ENCODE results near the gene NOCT. TPM values are rescaled to one million over a fixed set of nuclear protein-coding genes. Genes with fewer than 3 reads are reported as not detected.

Gene NOCT
- total RNA-seq, 1 experiment from 2014 or later = 20.4 TPM

DNA sequence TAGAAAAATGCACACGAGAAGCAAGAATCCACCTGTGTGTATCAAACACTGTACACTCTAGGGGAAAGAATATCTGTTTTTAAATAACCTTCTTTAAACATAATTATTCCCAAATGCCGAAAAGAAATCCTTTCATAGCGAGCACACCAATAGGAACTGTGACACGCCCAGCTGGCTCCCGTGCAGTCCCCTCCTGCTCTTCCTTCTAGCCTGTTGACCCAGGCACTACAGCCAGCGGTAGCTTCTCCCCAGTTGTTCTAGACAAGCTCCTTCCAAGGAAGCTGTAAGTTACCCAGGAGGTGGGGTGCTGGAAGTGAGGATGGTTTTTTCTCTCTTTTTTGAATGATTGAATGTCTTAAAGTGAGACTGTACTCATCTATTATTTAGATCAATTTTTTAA lies 19.5 kb upstream of the NOCT start:
- H3K9me2 ChIP-seq (ENCODE audit: insufficient read depth) = no peaks in the 10 kb centered on the region
- CTCF ChIA-PET = no interaction called here
- no peaks in the 10 kb centered on the region for H3K4me1 ChIP-seq (ENCODE audit: control insufficient read depth in 1 of 2, insufficient read depth in 2 of 2, low read length in 2 of 2)
- ATAC-seq (no peak), DNase-seq (ENCODE audit: low read depth, low spot score) (no peak)
- no peak overlapping the region for H3K9ac ChIP-seq (ENCODE audit: low read length)
- H2AFZ ChIP-seq (ENCODE audit: low read depth, low read length, poor library complexity, severe bottlenecking) = no peak overlapping the region
- H3K36me3 ChIP-seq (ENCODE audit: control insufficient read depth in 1 of 2, insufficient read depth in 2 of 2, low read length in 2 of 2) = no peaks in the 10 kb centered on the region
- no peaks in the 10 kb centered on the region for H3K79me2 ChIP-seq (ENCODE audit: insufficient read depth, low read length)
- H3K27ac ChIP-seq (ENCODE audit: low read depth, low read length) = no peak overlapping the region
- no peaks in the 10 kb centered on the region for H4K20me1 ChIP-seq (ENCODE audit: insufficient read depth)
- BruUV-seq (replicated peaks) = no TSS peak
- H3K4me3 ChIP-seq (replicated peaks in 1 of 2; ENCODE audit: low read depth in 1 of 2, low read length in 2 of 2) = no peak overlapping the region
- no peaks in the 10 kb centered on the region for H3K27me3 ChIP-seq (ENCODE audit: insufficient read depth, low read length)
- H3K9me3 ChIP-seq (ENCODE audit: control insufficient read depth in 1 of 2, insufficient read depth in 1 of 2, low read depth in 1 of 2, low read length in 2 of 2) = no peaks in the 10 kb centered on the region
- no peak for TF ChIP-seq JUND (IDR thresholded peaks at IDR 0.05)
- TF ChIP-seq, protein P1, sequence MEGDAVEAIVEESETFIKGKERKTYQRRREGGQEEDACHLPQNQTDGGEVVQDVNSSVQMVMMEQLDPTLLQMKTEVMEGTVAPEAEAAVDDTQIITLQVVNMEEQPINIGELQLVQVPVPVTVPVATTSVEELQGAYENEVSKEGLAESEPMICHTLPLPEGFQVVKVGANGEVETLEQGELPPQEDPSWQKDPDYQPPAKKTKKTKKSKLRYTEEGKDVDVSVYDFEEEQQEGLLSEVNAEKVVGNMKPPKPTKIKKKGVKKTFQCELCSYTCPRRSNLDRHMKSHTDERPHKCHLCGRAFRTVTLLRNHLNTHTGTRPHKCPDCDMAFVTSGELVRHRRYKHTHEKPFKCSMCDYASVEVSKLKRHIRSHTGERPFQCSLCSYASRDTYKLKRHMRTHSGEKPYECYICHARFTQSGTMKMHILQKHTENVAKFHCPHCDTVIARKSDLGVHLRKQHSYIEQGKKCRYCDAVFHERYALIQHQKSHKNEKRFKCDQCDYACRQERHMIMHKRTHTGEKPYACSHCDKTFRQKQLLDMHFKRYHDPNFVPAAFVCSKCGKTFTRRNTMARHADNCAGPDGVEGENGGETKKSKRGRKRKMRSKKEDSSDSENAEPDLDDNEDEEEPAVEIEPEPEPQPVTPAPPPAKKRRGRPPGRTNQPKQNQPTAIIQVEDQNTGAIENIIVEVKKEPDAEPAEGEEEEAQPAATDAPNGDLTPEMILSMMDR (IDR thresholded peaks at IDR 0.05 in 2 of 3, conservative IDR thresholded peaks at IDR 0.05 in 1 of 3; ENCODE audit: borderline replicate concordance in 1 of 3, insufficient read depth in 1 of 3, low read depth in 2 of 3, low read length in 2 of 3) = no peak
- no peak for TF ChIP-seq CEBPB (IDR thresholded peaks at IDR 0.05; ENCODE audit: low read depth)
- no peak for TF ChIP-seq EZH2phosphoT487 (IDR thresholded peaks at IDR 0.05; ENCODE audit: borderline replicate concordance)
- no peak for TF ChIP-seq CBX3 (IDR thresholded peaks at IDR 0.05; ENCODE audit: low read depth)
- POLR2A ChIA-PET = no interaction called here
- RAD21 ChIA-PET (ENCODE audit: low non-redundant PET in 1 of 2, low total read pairs in 2 of 2, uncharacterized antibody in 2 of 2, unreplicated experiment in 2 of 2) = no interaction called here
- no peak overlapping the region for H3K4me2 ChIP-seq (ENCODE audit: low read length)
- intact Hi-C loops (cut with micrococcal nuclease) = no loop called here

DNA sequence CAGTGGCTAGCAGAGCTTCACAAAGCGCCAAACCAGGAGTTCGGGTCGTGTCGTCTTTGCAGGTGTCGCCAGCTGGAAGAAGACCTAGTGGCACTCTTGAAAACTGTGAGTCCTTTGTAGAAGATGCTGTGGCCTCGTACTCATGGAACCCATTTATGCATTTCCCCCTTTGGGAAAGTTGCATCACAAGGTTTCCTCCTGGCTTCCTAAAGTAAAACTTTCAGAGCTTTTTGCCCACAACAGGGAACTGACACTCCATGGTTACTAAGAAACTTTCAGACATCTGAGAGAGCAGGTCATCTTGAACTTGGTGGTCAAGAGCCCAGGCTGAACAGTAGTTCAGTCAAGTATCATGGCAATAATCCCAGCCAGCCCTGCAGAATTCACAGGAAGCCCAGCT lies 15.9 kb upstream of the NOCT start:
- intact Hi-C loops (cut with micrococcal nuclease) = no loop called here
- no peak overlapping the region for H3K4me3 ChIP-seq (replicated peaks in 1 of 2; ENCODE audit: low read depth in 1 of 2, low read length in 2 of 2)
- no peaks in the 10 kb centered on the region for H3K27me3 ChIP-seq (ENCODE audit: insufficient read depth, low read length)
- CTCF ChIA-PET = no interaction called here
- H4K20me1 ChIP-seq (ENCODE audit: insufficient read depth) = no peaks in the 10 kb centered on the region
- DNase-seq (ENCODE audit: low read depth, low spot score) (no peak), ATAC-seq (no peak)
- no peaks in the 10 kb centered on the region for H3K9me2 ChIP-seq (ENCODE audit: insufficient read depth)
- H3K4me2 ChIP-seq (ENCODE audit: low read length) = no peak overlapping the region
- H3K79me2 ChIP-seq (ENCODE audit: insufficient read depth, low read length) = no peaks in the 10 kb centered on the region
- POLR2A ChIA-PET = interaction anchor here (0.9 kb wide), 1 partner anchor 15 kb away, joined by 3 read pairs; no protein-coding TSS in a partner anchor
- H3K27ac ChIP-seq (ENCODE audit: low read depth, low read length) = no peak overlapping the region
- no peaks in the 10 kb centered on the region for H3K9me3 ChIP-seq (ENCODE audit: control insufficient read depth in 1 of 2, insufficient read depth in 1 of 2, low read depth in 1 of 2, low read length in 2 of 2)
- no peak overlapping the region for H3K9ac ChIP-seq (ENCODE audit: low read length)
- no peak overlapping the region for H2AFZ ChIP-seq (ENCODE audit: low read depth, low read length, poor library complexity, severe bottlenecking)
- no peaks in the 10 kb centered on the region for H3K4me1 ChIP-seq (ENCODE audit: control insufficient read depth in 1 of 2, insufficient read depth in 2 of 2, low read length in 2 of 2)
- no peaks in the 10 kb centered on the region for H3K36me3 ChIP-seq (ENCODE audit: control insufficient read depth in 1 of 2, insufficient read depth in 2 of 2, low read length in 2 of 2)
- no TSS peak for BruUV-seq (replicated peaks)
- RAD21 ChIA-PET (ENCODE audit: low non-redundant PET in 1 of 2, low total read pairs in 2 of 2, uncharacterized antibody in 2 of 2, unreplicated experiment in 2 of 2) = no interaction called here
- TF ChIP-seq RAD21 (IDR thresholded peaks at IDR 0.05; ENCODE audit: low read depth) = no peak
- no peak for TF ChIP-seq CBX3 (IDR thresholded peaks at IDR 0.05; ENCODE audit: low read depth)
- TF ChIP-seq, protein P2, sequence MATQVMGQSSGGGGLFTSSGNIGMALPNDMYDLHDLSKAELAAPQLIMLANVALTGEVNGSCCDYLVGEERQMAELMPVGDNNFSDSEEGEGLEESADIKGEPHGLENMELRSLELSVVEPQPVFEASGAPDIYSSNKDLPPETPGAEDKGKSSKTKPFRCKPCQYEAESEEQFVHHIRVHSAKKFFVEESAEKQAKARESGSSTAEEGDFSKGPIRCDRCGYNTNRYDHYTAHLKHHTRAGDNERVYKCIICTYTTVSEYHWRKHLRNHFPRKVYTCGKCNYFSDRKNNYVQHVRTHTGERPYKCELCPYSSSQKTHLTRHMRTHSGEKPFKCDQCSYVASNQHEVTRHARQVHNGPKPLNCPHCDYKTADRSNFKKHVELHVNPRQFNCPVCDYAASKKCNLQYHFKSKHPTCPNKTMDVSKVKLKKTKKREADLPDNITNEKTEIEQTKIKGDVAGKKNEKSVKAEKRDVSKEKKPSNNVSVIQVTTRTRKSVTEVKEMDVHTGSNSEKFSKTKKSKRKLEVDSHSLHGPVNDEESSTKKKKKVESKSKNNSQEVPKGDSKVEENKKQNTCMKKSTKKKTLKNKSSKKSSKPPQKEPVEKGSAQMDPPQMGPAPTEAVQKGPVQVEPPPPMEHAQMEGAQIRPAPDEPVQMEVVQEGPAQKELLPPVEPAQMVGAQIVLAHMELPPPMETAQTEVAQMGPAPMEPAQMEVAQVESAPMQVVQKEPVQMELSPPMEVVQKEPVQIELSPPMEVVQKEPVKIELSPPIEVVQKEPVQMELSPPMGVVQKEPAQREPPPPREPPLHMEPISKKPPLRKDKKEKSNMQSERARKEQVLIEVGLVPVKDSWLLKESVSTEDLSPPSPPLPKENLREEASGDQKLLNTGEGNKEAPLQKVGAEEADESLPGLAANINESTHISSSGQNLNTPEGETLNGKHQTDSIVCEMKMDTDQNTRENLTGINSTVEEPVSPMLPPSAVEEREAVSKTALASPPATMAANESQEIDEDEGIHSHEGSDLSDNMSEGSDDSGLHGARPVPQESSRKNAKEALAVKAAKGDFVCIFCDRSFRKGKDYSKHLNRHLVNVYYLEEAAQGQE (IDR thresholded peaks at IDR 0.05; ENCODE audit: low read depth) = no peak
- TF ChIP-seq, protein P1 (IDR thresholded peaks at IDR 0.05 in 2 of 3, conservative IDR thresholded peaks at IDR 0.05 in 1 of 3; ENCODE audit: borderline replicate concordance in 1 of 3, insufficient read depth in 1 of 3, low read depth in 2 of 3, low read length in 2 of 3) = no peak
- TF ChIP-seq SP1 (IDR thresholded peaks at IDR 0.05; ENCODE audit: low read depth) = no peak
- TF ChIP-seq, protein P3, sequence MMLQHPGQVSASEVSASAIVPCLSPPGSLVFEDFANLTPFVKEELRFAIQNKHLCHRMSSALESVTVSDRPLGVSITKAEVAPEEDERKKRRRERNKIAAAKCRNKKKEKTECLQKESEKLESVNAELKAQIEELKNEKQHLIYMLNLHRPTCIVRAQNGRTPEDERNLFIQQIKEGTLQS (IDR thresholded peaks at IDR 0.05) = no peak
- no peak for TF ChIP-seq POLR2A (IDR thresholded peaks at IDR 0.05; ENCODE audit: borderline replicate concordance, extremely low read depth, insufficient read depth, insufficient read length)
- TF ChIP-seq ELF1 (IDR thresholded peaks at IDR 0.05; ENCODE audit: borderline replicate concordance, low read depth) = no peak
- no peak for TF ChIP-seq CEBPB (IDR thresholded peaks at IDR 0.05; ENCODE audit: low read depth)
- no peak for TF ChIP-seq YY1 (IDR thresholded peaks at IDR 0.05; ENCODE audit: extremely low read depth, insufficient replicate concordance, low read depth, low read length)
- no peak for TF ChIP-seq EGR1 (IDR thresholded peaks at IDR 0.05; ENCODE audit: low read depth)

All from HCT116 (cell line).